Activated CD8-positive, alpha-beta T cell treated with anti-CD3 and anti-CD28 coated beads for 36 hours (primary cell): ENCODE results near the gene GALNT16. TPM values are rescaled to one million over a fixed set of nuclear protein-coding genes. Genes with fewer than 3 reads are reported as not detected.
A peak's percentile ranks its signal among the peaks of the same experiment; 100 is the strongest.

Source experiments
- ATAC-seq: fragments of 200-7000 bp; cut with Tn5 transposase; one replicate; pipeline ENCODE4 v1.10.0; 2021; ENCODE audit warnings: mild to moderate bottlenecking, moderate library complexity
- CTCF ChIA-PET: fragments of 350-600 bp; sonication (Branson Sonifier 250); formaldehyde crosslinking; loops from one replicate; lab custom pipeline; 2021; ENCODE audit warnings: antibody characterized with exemption; lab: Charles Lee
- POLR2A ChIA-PET: fragments of 350-600 bp; sonication (Branson Sonifier 250); formaldehyde crosslinking; loops from one replicate; lab custom pipeline; 2021; ENCODE audit warnings: antibody characterized with exemption; lab: Charles Lee
- DNase-seq: peaks from one replicate; pipeline ENCODE4 v3.0.0-alpha.2; 2020
- H3K27ac Mint-ChIP-seq: one replicate; pipeline ENCODE4 v1.8.0; 2021; ENCODE audit warnings: mild to moderate bottlenecking, mixed read lengths
- H3K27me3 Mint-ChIP-seq: one replicate; pipeline ENCODE4 v1.8.0; 2021; ENCODE audit warnings: mixed read lengths
- H3K36me3 Mint-ChIP-seq: one replicate; pipeline ENCODE4 v1.8.0; 2021; ENCODE audit warnings: low read depth, mixed read lengths
- H3K4me1 Mint-ChIP-seq: one replicate; pipeline ENCODE4 v1.8.0; 2021; ENCODE audit warnings: low read depth, mixed read lengths
- H3K4me3 Mint-ChIP-seq: one replicate; pipeline ENCODE4 v1.8.0; 2021; ENCODE audit warnings: mild to moderate bottlenecking, moderate library complexity, mixed read lengths
- H3K9me3 Mint-ChIP-seq: one replicate; pipeline ENCODE4 v1.8.0; 2021; ENCODE audit warnings: mixed read lengths
- intact Hi-C: fragments of 100-400 bp; cut with micrococcal nuclease; formaldehyde crosslinking; loops from one replicate; pipeline ENCODE4 v1.10.0; 2022
- total RNA-seq, 2 experiments: library from RNA; stranded (reverse); gene quantifications; one replicate each; pipeline ENCODE4 v1.2.3, GENCODE V29; 2021
- TF ChIP-seq, protein P1 (sequence below): fragments of 200-600 bp; IDR thresholded peaks from one replicate; pipeline ENCODE4 v1.8.0; 2022; ENCODE audit warnings: antibody characterized with exemption, mild to moderate bottlenecking

Gene GALNT16
- total RNA-seq, 2 experiments from 2014 or later = not detected

DNA sequence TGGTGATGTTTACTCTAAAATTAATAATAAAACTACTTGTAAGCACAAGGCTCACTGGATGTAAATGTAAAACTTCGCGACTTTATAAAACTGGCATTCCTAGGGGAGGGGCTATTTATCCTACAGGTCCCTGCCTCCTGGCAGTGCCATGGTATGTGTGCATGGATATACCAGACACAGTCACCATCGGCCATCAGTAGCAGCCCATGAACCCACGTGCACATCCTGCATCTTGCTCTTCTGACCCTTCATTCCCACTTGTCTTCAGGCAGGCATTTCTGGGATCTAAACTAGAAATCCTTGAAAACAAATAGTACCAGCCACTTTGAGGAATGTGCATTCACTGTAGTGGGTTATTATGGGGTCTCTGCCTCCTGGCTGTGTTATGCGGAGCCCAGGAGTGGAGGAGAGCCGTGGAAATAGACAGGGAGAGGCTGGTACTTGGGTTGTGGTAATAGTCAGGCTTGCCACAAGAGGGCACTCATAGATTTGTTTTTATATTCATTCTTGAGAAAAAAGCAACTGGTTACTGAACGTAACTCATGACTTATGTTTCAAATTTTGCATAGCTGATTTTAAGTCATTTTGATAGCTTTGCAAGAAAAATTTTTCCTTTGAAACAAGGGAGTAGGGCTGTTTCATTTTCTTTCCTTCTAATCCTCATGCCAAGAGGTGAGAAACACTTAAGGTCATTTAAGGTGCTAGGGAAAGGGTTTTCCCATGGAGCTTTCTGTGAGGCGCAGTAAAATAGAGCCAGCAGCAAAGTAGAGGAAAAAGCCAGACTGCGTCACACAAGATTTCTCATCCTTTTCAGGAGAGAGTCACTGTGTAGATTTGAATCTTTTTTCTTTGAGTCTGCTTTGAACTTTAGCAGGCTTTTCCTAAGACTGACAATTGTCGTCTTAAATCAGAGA, 17.4 kb upstream of the GALNT16 start:
- H3K4me3 Mint-ChIP-seq = no peak overlapping the region
- DNase-seq (peak; percentile 81), ATAC-seq (peak; percentile 87)
- H3K4me1 Mint-ChIP-seq = no peaks in the 10 kb centered on the region
- ChIA-PET CTCF (interaction anchor here (0.6 to 4.0 kb wide), 56 partner anchors 10 to 381 kb away, joined by 3 to 79 read pairs (median 4); partner anchors contain the start of genes CCDC177 and GALNT16), POLR2A (interaction anchor here (1.3 kb wide), 1 partner anchor 138 kb away, joined by 3 read pairs; no protein-coding TSS in a partner anchor)
- no peaks in the 10 kb centered on the region for H3K27me3 Mint-ChIP-seq
- H3K27ac Mint-ChIP-seq = no peak overlapping the region
- TF ChIP-seq, protein P1, sequence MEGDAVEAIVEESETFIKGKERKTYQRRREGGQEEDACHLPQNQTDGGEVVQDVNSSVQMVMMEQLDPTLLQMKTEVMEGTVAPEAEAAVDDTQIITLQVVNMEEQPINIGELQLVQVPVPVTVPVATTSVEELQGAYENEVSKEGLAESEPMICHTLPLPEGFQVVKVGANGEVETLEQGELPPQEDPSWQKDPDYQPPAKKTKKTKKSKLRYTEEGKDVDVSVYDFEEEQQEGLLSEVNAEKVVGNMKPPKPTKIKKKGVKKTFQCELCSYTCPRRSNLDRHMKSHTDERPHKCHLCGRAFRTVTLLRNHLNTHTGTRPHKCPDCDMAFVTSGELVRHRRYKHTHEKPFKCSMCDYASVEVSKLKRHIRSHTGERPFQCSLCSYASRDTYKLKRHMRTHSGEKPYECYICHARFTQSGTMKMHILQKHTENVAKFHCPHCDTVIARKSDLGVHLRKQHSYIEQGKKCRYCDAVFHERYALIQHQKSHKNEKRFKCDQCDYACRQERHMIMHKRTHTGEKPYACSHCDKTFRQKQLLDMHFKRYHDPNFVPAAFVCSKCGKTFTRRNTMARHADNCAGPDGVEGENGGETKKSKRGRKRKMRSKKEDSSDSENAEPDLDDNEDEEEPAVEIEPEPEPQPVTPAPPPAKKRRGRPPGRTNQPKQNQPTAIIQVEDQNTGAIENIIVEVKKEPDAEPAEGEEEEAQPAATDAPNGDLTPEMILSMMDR = peak; percentile 91
- no peaks in the 10 kb centered on the region for H3K9me3 Mint-ChIP-seq
- peaks cover 2% of the 10 kb centered on the region for H3K36me3 Mint-ChIP-seq
- intact Hi-C loops = loop anchor here (2.0 to 5.0 kb wide), 2 partner anchors 220 to 332 kb away; partner anchors contain the start of gene CCDC177

GRCh38 chr14:69244946-69245345, 15.0 kb upstream of the GALNT16 start:
- Mint-ChIP-seq H3K4me1 (no peaks in the 10 kb centered on the region), H3K27me3 (no peaks in the 10 kb centered on the region), H3K36me3 (no peaks in the 10 kb centered on the region), H3K4me3 (no peak overlapping the region), H3K9me3 (no peaks in the 10 kb centered on the region), H3K27ac (no peak overlapping the region)
- DNase-seq = no peak
- TF ChIP-seq, protein P1 = no peak
- intact Hi-C loops = loop anchor here (5.0 kb wide), 1 partner anchor 217 kb away; no protein-coding TSS in a partner anchor
- ATAC-seq = no peak
- ChIA-PET POLR2A (no interaction called here), CTCF (interaction anchor here (1.2 to 2.0 kb wide), 2 partner anchors 17 to 215 kb away, joined by 4 to 8 read pairs; no protein-coding TSS in a partner anchor)

GRCh38 chr14:69246331-69246730, 13.6 kb upstream of the GALNT16 start:
- ChIA-PET POLR2A (no interaction called here), CTCF (interaction anchor here (1.0 to 2.2 kb wide), 3 partner anchors 213 to 383 kb away, joined by 3 to 8 read pairs (median 4); no protein-coding TSS in a partner anchor)
- ATAC-seq = no peak
- TF ChIP-seq, protein P1 = no peak
- H3K4me3 Mint-ChIP-seq = no peak overlapping the region
- intact Hi-C loops = no loop called here
- no peak overlapping the region for H3K27ac Mint-ChIP-seq
- no peaks in the 10 kb centered on the region for H3K36me3 Mint-ChIP-seq
- no peaks in the 10 kb centered on the region for H3K4me1 Mint-ChIP-seq
- no peak for DNase-seq
- H3K9me3 Mint-ChIP-seq = no peaks in the 10 kb centered on the region
- H3K27me3 Mint-ChIP-seq = no peaks in the 10 kb centered on the region

DNA sequence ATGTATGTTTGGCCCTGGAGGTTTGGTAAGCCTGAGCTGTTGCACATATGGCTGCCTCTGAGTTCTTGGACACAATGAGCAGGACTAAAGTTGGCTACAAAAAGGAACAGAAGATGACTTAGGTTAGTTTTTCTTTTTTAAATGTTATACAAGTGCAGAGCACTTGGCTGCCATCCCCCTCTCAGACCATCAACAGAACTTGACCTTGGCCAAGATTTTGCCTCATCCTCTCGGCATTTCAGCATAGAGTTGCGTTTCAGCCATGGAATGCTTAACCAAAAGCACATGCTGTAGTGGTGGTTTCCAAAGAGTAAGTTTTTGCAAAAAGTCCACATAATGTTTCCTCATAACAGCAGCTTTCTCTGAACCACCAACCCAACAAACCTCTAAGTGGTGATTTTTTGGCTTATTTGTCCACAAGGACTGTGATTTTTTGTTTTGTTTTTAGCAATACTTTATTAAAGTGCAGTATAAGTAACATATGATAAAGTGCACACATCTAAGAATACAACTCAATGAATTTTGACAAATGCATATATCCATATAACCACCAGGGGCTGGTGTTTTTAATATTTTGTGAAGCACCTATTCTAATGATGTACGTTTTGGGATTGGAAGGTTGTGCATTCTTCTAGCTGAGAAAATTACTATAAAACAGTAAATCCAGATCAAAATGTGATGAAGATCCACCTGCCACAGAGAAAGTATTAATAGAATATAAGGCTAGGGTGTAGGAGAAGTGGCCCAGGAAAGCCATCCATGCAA, 12.1 kb upstream of the GALNT16 start:
- Mint-ChIP-seq H3K27me3 (no peaks in the 10 kb centered on the region), H3K36me3 (no peaks in the 10 kb centered on the region), H3K4me3 (no peak overlapping the region), H3K4me1 (no peaks in the 10 kb centered on the region), H3K27ac (no peak overlapping the region), H3K9me3 (no peaks in the 10 kb centered on the region)
- TF ChIP-seq, protein P1 = peak; percentile 30
- intact Hi-C loops = no loop called here
- POLR2A ChIA-PET = interaction anchor here (1.0 kb wide), 1 partner anchor 63 kb away, joined by 3 read pairs; no protein-coding TSS in a partner anchor
- ATAC-seq = no peak
- CTCF ChIA-PET = interaction anchor here (1.0 to 2.2 kb wide), 2 partner anchors 119 to 227 kb away, joined by 4 read pairs; no protein-coding TSS in a partner anchor
- no peak for DNase-seq
